GM12865 (cell line): ENCODE data around the gene KLK6.

Source experiments
- DNase-seq: peaks from one replicate; pipeline ENCODE4 v3.0.0; 2010; ENCODE audit warnings: low read depth
- H3K4me3 ChIP-seq: 2 replicates; pipeline ENCODE4 v1.5.1; 2011; ENCODE audit warnings: mild to moderate bottlenecking, low read depth, low read length, control low read depth
- TF ChIP-seq, protein P1 (sequence below): IDR thresholded peaks from 2 replicates; pipeline ENCODE4 v1.5.1; 2011; ENCODE audit warnings: low read length, control low read depth, low read depth, inconsistent platforms; ENCODE audit not compliant: insufficient read depth; ENCODE audit errors: missing control alignments

KLK6 gene

DNA sequence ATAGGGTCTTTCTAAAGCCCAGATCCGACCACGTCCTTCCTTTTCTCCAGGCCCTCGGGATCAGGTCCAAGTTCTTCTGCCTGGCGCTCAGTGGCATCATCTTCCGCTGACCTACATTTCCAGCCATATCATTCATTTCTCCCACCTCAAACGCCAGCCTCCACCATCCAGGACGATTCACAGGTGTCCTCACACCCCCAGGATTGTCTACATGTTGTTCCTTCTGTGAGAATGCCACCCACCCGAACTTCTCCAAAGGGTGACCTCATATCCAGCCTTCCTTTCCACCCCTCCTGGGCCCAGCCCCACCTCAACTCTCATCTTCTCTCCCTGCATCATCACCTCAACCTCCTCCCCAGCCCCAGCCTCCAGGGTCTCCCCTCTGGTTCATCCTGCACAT is 11.8 kb downstream of the KLK6 start:
- TF ChIP-seq, protein P1, sequence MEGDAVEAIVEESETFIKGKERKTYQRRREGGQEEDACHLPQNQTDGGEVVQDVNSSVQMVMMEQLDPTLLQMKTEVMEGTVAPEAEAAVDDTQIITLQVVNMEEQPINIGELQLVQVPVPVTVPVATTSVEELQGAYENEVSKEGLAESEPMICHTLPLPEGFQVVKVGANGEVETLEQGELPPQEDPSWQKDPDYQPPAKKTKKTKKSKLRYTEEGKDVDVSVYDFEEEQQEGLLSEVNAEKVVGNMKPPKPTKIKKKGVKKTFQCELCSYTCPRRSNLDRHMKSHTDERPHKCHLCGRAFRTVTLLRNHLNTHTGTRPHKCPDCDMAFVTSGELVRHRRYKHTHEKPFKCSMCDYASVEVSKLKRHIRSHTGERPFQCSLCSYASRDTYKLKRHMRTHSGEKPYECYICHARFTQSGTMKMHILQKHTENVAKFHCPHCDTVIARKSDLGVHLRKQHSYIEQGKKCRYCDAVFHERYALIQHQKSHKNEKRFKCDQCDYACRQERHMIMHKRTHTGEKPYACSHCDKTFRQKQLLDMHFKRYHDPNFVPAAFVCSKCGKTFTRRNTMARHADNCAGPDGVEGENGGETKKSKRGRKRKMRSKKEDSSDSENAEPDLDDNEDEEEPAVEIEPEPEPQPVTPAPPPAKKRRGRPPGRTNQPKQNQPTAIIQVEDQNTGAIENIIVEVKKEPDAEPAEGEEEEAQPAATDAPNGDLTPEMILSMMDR: no peak
- H3K4me3 ChIP-seq: no peak overlapping the region
- DNase-seq: no peak

DNA sequence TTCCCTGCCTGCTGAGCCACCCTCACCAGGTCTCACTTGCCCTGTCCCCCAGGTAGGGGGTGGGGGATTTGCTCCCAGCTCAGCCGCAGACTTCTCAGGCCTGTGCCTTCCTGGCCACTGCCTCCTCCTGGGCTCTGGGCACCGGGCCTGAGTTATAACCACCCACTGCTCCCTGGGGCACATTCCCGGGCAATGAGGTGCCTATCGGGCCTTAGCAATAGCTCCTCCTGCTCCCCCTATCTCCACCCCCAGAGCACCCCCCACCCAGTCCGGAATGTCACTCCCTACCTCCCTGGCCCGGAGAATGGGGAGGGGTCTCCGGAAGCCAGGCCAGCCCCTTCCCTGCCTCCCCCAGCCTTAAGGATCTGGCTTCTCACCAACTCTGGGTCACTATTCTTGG is 16.5 kb downstream of the KLK6 start, which contains the start of gene KLK5:
Gene KLK5, minus strand, starts transcription at position 129 of the 400 bp plus-strand sequence. CDS start 381 bp downstream, outside the sequence.
- no peak for DNase-seq
- TF ChIP-seq, protein P1: no peak
- H3K4me3 ChIP-seq: no peak within 1 kb of the TSS

DNA sequence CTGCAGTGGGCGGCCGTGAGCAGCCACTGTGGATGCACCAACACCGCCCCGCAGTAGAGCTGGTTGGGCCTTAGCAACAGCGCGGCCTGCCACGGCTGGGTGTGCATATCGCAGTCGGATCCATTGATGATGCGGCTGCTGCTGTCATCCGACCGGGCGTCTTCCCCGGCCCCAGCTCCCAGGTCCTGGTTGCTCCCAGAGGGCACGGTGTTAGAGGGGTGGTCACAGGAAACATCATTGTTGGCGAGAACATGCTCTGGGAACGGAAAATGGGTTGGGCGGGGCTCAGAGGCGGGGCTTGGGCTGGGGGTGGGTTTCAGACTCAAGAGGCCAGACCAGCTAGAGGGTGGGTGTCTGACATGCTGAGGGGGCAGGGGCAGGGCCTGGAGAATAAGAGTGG is 19.5 kb downstream of the KLK6 start:
- DNase-seq: no peak
- TF ChIP-seq, protein P1: no peak
- no peak overlapping the region for H3K4me3 ChIP-seq

DNA sequence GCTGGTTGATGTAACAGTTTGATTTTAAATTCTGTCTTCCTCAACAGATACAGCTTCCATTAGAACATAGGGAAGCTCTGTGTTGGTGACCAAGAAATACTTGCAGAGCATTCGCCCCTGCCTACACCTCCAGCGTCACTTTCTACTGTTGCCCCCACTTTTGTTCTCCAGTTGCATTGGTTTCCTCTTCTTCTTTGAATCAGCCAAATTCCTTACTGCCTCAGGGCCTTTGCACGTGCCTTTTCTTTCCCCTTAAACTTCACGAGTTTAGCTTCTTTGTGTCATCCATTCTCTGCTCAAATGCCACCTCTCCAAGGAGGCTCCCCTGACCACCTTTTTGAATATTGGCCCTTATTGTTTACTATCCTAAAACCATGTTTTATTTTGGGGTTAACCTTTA is 22.3 kb downstream of the KLK6 start:
- no peak overlapping the region for H3K4me3 ChIP-seq
- DNase-seq: no peak
- TF ChIP-seq, protein P1: no peak

DNA sequence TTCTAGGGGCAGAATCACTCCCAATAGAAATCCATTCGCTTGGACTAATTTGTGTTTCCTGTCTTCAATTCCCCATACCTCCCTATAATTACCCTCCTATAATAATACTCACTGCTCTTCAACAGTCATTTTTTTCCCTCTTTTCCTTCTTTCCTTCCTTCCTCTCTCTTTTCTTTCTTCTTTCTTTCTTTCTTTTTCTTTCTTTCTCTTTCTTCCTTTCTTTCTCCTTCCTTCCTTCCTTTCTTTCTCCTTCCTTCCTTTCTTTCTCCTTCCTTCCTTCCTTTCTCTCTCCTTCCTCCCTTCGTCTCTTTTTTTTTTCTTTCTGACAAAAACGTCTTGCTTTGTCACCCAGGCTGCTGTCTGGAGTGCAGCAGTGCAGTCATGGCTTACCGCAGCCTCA is 24.6 kb downstream of the KLK6 start:
- no peak overlapping the region for H3K4me3 ChIP-seq
- TF ChIP-seq, protein P1: no peak
- DNase-seq: no peak

DNA sequence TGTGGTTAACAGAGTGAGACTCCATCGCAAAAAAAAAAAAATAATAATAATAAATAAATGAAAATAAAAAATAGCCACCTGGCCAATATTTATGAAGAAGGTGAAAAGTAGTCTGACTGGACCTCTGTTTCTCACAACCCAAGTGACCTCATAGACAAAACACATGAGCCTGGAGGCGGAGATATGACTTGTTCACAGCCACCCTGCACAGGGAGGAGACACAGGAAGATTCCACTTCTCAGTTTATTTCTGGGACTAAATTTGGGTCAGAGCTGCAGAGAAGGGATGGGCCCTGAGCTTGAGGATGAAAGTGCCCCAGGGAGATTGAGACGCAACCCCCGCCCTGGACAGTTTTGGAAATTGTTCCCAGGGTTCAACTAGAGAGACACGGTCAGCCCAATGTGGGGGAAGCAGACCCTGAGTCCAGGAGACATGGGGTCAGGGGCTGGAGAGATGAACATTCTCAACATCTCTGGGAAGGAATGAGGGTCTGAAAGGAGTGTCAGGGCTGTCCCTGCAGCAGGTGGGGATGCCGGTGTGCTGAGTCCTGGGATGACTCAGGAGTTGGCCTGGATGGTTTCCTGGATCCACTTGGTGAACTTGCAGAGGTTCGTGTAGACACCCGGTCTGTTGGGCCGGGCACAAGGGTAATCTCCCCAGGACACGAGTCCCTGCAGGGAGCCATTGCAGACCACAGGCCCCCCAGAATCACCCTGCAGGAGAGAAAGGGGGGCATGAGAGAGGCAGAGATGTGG is 26.1 kb downstream of the KLK6 start:
- H3K4me3 ChIP-seq: no peak overlapping the region
- TF ChIP-seq, protein P1: no peak
- DNase-seq: no peak

DNA sequence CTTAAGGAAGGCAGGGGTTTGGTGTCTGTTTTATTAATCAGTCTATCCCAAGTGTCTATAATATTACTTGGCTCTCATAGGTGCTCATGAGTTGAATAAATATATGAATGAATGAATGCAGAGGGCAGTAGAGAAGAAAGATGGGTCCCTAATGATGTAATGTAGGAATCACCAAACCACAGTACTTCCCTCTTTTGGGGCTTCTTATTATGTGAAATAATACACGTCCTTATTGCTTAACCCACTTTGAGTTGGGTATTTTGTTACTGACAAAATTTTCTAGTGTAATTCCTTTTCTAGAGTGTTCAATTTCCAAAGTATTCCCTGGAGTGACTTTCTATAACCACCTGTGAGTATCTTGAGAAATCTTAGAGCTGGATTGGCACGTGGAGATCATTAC is 29.8 kb downstream of the KLK6 start:
- H3K4me3 ChIP-seq: no peak overlapping the region
- no peak for DNase-seq
- TF ChIP-seq, protein P1: no peak
